ENCODE data around the gene NELL1. TPM values are rescaled to one million over a fixed set of nuclear protein-coding genes. Genes with fewer than 3 reads are reported as not detected.
"Not testable (repeated sequence)": the region's sequence is repeated elsewhere in the genome, so short reads cannot be mapped to it uniquely, and the experiment has no call there.

Gene NELL1
- total and polyA plus RNA-seq, 4 donors: 0.05 to 0.31 (median 0.12) TPM; not detected in 1

- DNase-seq: no peak
- Histone ChIP-seq H3K9ac (ENCODE audit: insufficient read depth in 1 of 2, low read length in 2 of 2) (no peak overlapping the region), H3K4me3 (no peak overlapping the region), H3K36me3 (ENCODE audit: control insufficient read depth in 4 of 4, insufficient read depth in 4 of 4, low read length in 4 of 4) (no peaks in the 10 kb centered on the region), H3K27me3 (ENCODE audit: control insufficient read depth in 3 of 3, insufficient read depth in 3 of 3, low read length in 2 of 3) (no peaks in the 10 kb centered on the region), H3K4me1 (ENCODE audit: control insufficient read depth in 5 of 5, insufficient read depth in 5 of 5, low read length in 5 of 5) (no peaks in the 10 kb centered on the region), H3K27ac (ENCODE audit: low read depth in 1 of 2, low read length in 1 of 2) (no peak overlapping the region), H3K9me3 (ENCODE audit: control insufficient read depth in 4 of 4, insufficient read depth in 3 of 4, low read length in 3 of 4) (no peaks in the 10 kb centered on the region)
- no peak for TF ChIP-seq CTCF (IDR thresholded peaks at IDR 0.05; ENCODE audit: control extremely low read depth, extremely low read depth)
- WGBS, 2 donors: 87 to 88% methylated on average over 6 of the region's 6 CpGs
- no peak for ATAC-seq (ENCODE audit: insufficient read depth, low FRiP score)
These were observed 464.3 kb downstream of the NELL1 start for GRCh38 chr11:21133722-21134121.

DNA sequence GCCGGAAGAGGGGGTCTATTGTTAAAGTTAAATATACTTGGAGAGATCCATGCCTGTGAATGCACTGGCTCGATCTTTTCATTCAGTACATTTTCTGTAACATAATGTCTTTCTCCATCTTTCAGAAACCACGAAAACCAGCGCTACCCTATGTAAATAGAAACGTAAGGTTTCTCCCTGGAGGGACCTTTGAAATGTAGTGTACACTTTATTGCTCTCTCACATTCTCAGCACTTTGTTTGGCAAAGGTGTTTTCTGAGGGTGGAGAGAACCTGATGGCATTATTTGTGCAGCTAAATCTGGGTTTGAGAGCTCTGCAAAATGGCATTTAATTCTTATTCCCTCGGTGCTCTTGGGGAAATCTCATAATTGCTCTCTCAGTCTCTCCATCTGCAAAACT lies 468.4 kb downstream of the NELL1 start:
- no peaks in the 10 kb centered on the region for H3K36me3 ChIP-seq (ENCODE audit: control insufficient read depth in 4 of 4, insufficient read depth in 4 of 4, low read length in 4 of 4)
- no peak for ATAC-seq (ENCODE audit: insufficient read depth, low FRiP score)
- no peak overlapping the region for H3K9ac ChIP-seq (ENCODE audit: insufficient read depth in 1 of 2, low read length in 2 of 2)
- no peak overlapping the region for H3K4me3 ChIP-seq
- H3K27ac ChIP-seq (ENCODE audit: low read depth in 1 of 2, low read length in 1 of 2): no peak overlapping the region
- 61 to 79% methylated on average over 6 of the region's 6 CpGs for WGBS, 2 donors
- H3K4me1 ChIP-seq (ENCODE audit: control insufficient read depth in 5 of 5, insufficient read depth in 5 of 5, low read length in 5 of 5): no peaks in the 10 kb centered on the region
- no peak for DNase-seq
- no peak for TF ChIP-seq CTCF (IDR thresholded peaks at IDR 0.05; ENCODE audit: control extremely low read depth, extremely low read depth)
- no peaks in the 10 kb centered on the region for H3K9me3 ChIP-seq (ENCODE audit: control insufficient read depth in 4 of 4, insufficient read depth in 3 of 4, low read length in 3 of 4)
- no peaks in the 10 kb centered on the region for H3K27me3 ChIP-seq (ENCODE audit: control insufficient read depth in 3 of 3, insufficient read depth in 3 of 3, low read length in 2 of 3)

DNA sequence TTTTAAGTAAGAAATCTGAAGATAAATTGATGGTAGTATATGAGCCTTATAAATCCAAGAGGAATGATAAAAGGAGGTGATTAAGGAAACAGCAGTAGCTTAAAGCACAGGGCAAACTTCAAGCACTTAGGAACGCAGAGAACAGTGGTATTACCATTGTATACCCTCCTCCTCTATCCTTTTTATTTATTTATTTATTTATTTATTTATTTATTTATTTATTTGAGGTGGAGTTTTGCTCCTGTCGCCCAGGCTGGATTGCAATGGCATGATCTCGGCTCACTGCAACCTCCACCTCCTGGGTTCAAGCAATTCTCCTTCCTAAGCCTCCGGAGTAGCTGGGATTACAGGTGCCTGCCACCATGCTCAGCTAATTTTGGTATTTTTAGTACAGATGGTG lies 472.2 kb downstream of the NELL1 start:
- not testable (repeated sequence) for H3K9ac ChIP-seq (ENCODE audit: insufficient read depth in 1 of 2, low read length in 2 of 2); DNase-seq; H3K4me3 ChIP-seq; H3K27ac ChIP-seq (ENCODE audit: low read depth in 1 of 2, low read length in 1 of 2); ATAC-seq (ENCODE audit: insufficient read depth, low FRiP score); H3K4me1 ChIP-seq (ENCODE audit: control insufficient read depth in 5 of 5, insufficient read depth in 5 of 5, low read length in 5 of 5); H3K36me3 ChIP-seq (ENCODE audit: control insufficient read depth in 4 of 4, insufficient read depth in 4 of 4, low read length in 4 of 4); H3K27me3 ChIP-seq (ENCODE audit: control insufficient read depth in 3 of 3, insufficient read depth in 3 of 3, low read length in 2 of 3); H3K9me3 ChIP-seq (ENCODE audit: control insufficient read depth in 4 of 4, insufficient read depth in 3 of 4, low read length in 3 of 4)
- WGBS, 2 donors: 86 to 95% methylated on average over 4 of the region's 4 CpGs

- TF ChIP-seq CTCF (IDR thresholded peaks at IDR 0.05; ENCODE audit: control extremely low read depth, extremely low read depth): no peak
- Histone ChIP-seq H3K36me3 (ENCODE audit: control insufficient read depth in 4 of 4, insufficient read depth in 4 of 4, low read length in 4 of 4) (no peaks in the 10 kb centered on the region), H3K27ac (ENCODE audit: low read depth in 1 of 2, low read length in 1 of 2) (no peak overlapping the region), H3K4me1 (ENCODE audit: control insufficient read depth in 5 of 5, insufficient read depth in 5 of 5, low read length in 5 of 5) (no peaks in the 10 kb centered on the region), H3K9ac (ENCODE audit: insufficient read depth in 1 of 2, low read length in 2 of 2) (no peak overlapping the region), H3K27me3 (ENCODE audit: control insufficient read depth in 3 of 3, insufficient read depth in 3 of 3, low read length in 2 of 3) (no peaks in the 10 kb centered on the region), H3K9me3 (ENCODE audit: control insufficient read depth in 4 of 4, insufficient read depth in 3 of 4, low read length in 3 of 4) (no peaks in the 10 kb centered on the region), H3K4me3 (no peak overlapping the region)
- ATAC-seq (ENCODE audit: insufficient read depth, low FRiP score) (no peak), DNase-seq (no peak)
- 69 to 71% methylated on average over 2 of the region's 2 CpGs for WGBS, 2 donors
These were observed 472.6 kb downstream of the NELL1 start for GRCh38 chr11:21142007-21142406.
